GM23338 (cell line): ENCODE results near the gene GNA12. TPM values are rescaled to one million over a fixed set of nuclear protein-coding genes. Genes with fewer than 3 reads are reported as not detected.

Experiments used
- ATAC-seq: fragments of 200-7000 bp; cut with Tn5 transposase; 3 replicates; pipeline ENCODE4 v1.9.1; 2020
- DNase-seq: peaks from one replicate; pipeline ENCODE4 v3.0.0-alpha.2; 2015; ENCODE audit warnings: low spot score
- H2AFZ ChIP-seq: fragments of 200-600 bp; sonication (generic); 2 replicates; pipeline ENCODE4 v1.8.0; 2016; ENCODE audit warnings: antibody characterized with exemption, mild to moderate bottlenecking, moderate library complexity
- H3F3A ChIP-seq: fragments of 200-600 bp; sonication (generic); replicated peaks from 2 replicates; pipeline ENCODE4 v1.8.0; 2017; ENCODE audit warnings: antibody characterized with exemption, mixed run types, low read depth
- H3K27ac ChIP-seq: fragments of 200-600 bp; sonication (generic); 2 replicates; pipeline ENCODE4 v1.6.1; 2016; ENCODE audit warnings: low read depth
- H3K27me3 ChIP-seq: fragments of 200-600 bp; sonication (generic); 2 replicates; pipeline ENCODE4 v1.8.0; 2016; ENCODE audit warnings: mild to moderate bottlenecking, mixed run types, moderate library complexity; ENCODE audit not compliant: insufficient read depth
- H3K36me3 ChIP-seq: fragments of 200-600 bp; sonication (generic); 2 replicates; pipeline ENCODE4 v1.8.0; 2016; ENCODE audit warnings: mild to moderate bottlenecking; ENCODE audit not compliant: insufficient read depth
- H3K4me1 ChIP-seq: fragments of 200-600 bp; sonication (generic); 2 replicates; pipeline ENCODE4 v1.8.0; 2016; ENCODE audit warnings: mild to moderate bottlenecking, moderate library complexity; ENCODE audit not compliant: insufficient read depth
- H3K4me2 ChIP-seq: fragments of 200-600 bp; sonication (generic); 2 replicates; pipeline ENCODE4 v1.7.1; 2017; ENCODE audit warnings: mixed run types
- H3K4me3 ChIP-seq: fragments of 200-600 bp; sonication (generic); 2 replicates; pipeline ENCODE4 v1.6.1; 2016; ENCODE audit warnings: mixed run types
- H3K79me2 ChIP-seq: fragments of 200-600 bp; sonication (generic); replicated peaks from 2 replicates; pipeline ENCODE4 v1.8.0; 2017; ENCODE audit warnings: mild to moderate bottlenecking; ENCODE audit not compliant: insufficient read depth
- H3K9me2 ChIP-seq: fragments of 200-600 bp; sonication (generic); 2 replicates; pipeline ENCODE4 v1.8.0; 2017; ENCODE audit not compliant: insufficient read depth
- H4K20me1 ChIP-seq: fragments of 200-600 bp; sonication (generic); replicated peaks from 2 replicates; pipeline ENCODE4 v1.8.0; 2017; ENCODE audit warnings: mild to moderate bottlenecking; ENCODE audit not compliant: insufficient read depth
- H3K27ac Mint-ChIP-seq: 2 replicates; pipeline ENCODE4 v1.8.0; 2020; ENCODE audit warnings: inconsistent platforms, mild to moderate bottlenecking, moderate library complexity, mixed read lengths
- H3K27me3 Mint-ChIP-seq: 3 replicates; pipeline ENCODE4 v1.8.0; 2022; ENCODE audit warnings: low read depth, mild to moderate bottlenecking, moderate library complexity, mixed read lengths, inconsistent platforms; ENCODE audit not compliant: insufficient read depth, poor library complexity
- H3K36me3 Mint-ChIP-seq: 3 replicates; pipeline ENCODE4 v1.8.0; 2021; ENCODE audit warnings: low read depth, mild to moderate bottlenecking, inconsistent platforms, moderate library complexity, mixed read lengths
- H3K4me1 Mint-ChIP-seq: 3 replicates; pipeline ENCODE4 v1.8.0; 2020; ENCODE audit warnings: mild to moderate bottlenecking, inconsistent platforms, mixed read lengths
- H3K4me3 Mint-ChIP-seq: 3 replicates; pipeline ENCODE4 v1.8.0; 2021; ENCODE audit warnings: moderate library complexity, mild to moderate bottlenecking, inconsistent platforms, mixed read lengths
- H3K9me3 Mint-ChIP-seq: 3 replicates; pipeline ENCODE4 v1.8.0; 2020; ENCODE audit warnings: moderate library complexity, mild to moderate bottlenecking, inconsistent platforms, mixed read lengths
- EZH2phosphoT487 ChIP-seq: fragments of 200-600 bp; sonication (generic); IDR thresholded peaks from one replicate; pipeline ENCODE4 v1.8.1; 2018; ENCODE audit warnings: antibody characterized with exemption; ENCODE audit not compliant: unreplicated experiment
- NANOG ChIP-seq: IDR thresholded peaks from 2 replicates; pipeline ENCODE4 v1.6.1; 2016; ENCODE audit warnings: antibody characterized with exemption, borderline replicate concordance
- REST ChIP-seq: IDR thresholded peaks from one replicate; pipeline ENCODE4 v1.6.1; 2018; ENCODE audit warnings: antibody characterized with exemption; ENCODE audit not compliant: unreplicated experiment
- STAT1 ChIP-seq: IDR thresholded peaks from one replicate; pipeline ENCODE4 v1.6.1; 2016; ENCODE audit warnings: antibody characterized with exemption; ENCODE audit not compliant: unreplicated experiment
- ZNF114 ChIP-seq: fragments of 250-450 bp; sonication (Bioruptor Pico); IDR thresholded peaks from 2 replicates; pipeline ENCODE4 v1.5.0; 2020; ENCODE audit warnings: mild to moderate bottlenecking, moderate library complexity
- ZNF462 ChIP-seq: fragments of 250-450 bp; sonication (Bioruptor Pico); IDR thresholded peaks from 2 replicates; pipeline ENCODE4 v1.5.0; 2020; ENCODE audit warnings: mild to moderate bottlenecking, moderate library complexity
- polyA plus RNA-seq: library from polyadenylated mRNA; unstranded; fragments of >200 nt; fragmentation: Nextera tagmentation; extraction: Ambion mirVana; gene quantifications from 2 replicates; pipeline ENCODE4 v1.2.1, GENCODE V29; 2016
- total RNA-seq: library from RNA; depleted of rRNA; stranded (reverse); fragments of >200 nt; shearing (Covaris generic); gene quantifications from 2 replicates; pipeline ENCODE4 v1.2.3, GENCODE V29; 2014

GNA12 gene
- total and polyA plus RNA-seq, 2 experiments from 2014 or later = 24.0 to 87.7 TPM

- Mint-ChIP-seq H3K36me3 (peaks cover 45% of the 10 kb centered on the region), H3K27me3 (peaks cover 10% of the 10 kb centered on the region), H3K9me3 (no peaks in the 10 kb centered on the region), H3K27ac (no peak overlapping the region), H3K4me1 (peaks cover 35% of the 10 kb centered on the region), H3K4me3 (peak overlapping the region; percentile 79; the same call in 2 of the 3 replicates)
- Histone ChIP-seq H2AFZ (no peak overlapping the region), H3K4me3 (peak overlapping the region; percentile 67), H3K27me3 (no peaks in the 10 kb centered on the region), H3K79me2 (peaks cover 50% of the 10 kb centered on the region), H4K20me1 (peaks cover 19% of the 10 kb centered on the region), H3K4me1 (peaks cover 36% of the 10 kb centered on the region), H3K27ac (no peak overlapping the region), H3K36me3 (no peaks in the 10 kb centered on the region), H3K4me2 (peak overlapping the region; percentile 81), H3K9me2 (no peaks in the 10 kb centered on the region), H3F3A (no peaks in the 10 kb centered on the region)
- TF ChIP-seq STAT1 = no peak
- no peak for TF ChIP-seq EZH2phosphoT487
- TF ChIP-seq REST = no peak
- no peak for TF ChIP-seq ZNF114
- no peak for TF ChIP-seq NANOG
- no peak for TF ChIP-seq ZNF462
- DNase-seq (no peak), ATAC-seq (no peak)
Observed at GRCh38 chr7:2843711-2844152, 376 bp downstream of the GNA12 start.
